Endodermal cell (in vitro differentiated cells): ENCODE data around the gene MT1G. TPM values are rescaled to one million over a fixed set of nuclear protein-coding genes. Genes with fewer than 3 reads are reported as not detected.
"Not testable (repeated sequence)": the region's sequence is repeated elsewhere in the genome, so short reads cannot be mapped to it uniquely, and the experiment has no call there.

ENCODE experiments used
- DNase-seq: peaks from one replicate; pipeline ENCODE4 v3.0.0-alpha.2; 2017
- H3K27ac ChIP-seq: 2 replicates; pipeline ENCODE4 v1.5.1; 2013; ENCODE audit warnings: mild to moderate bottlenecking, low read depth, low read length, moderate library complexity
- H3K27me3 ChIP-seq: 2 replicates; pipeline ENCODE4 v1.6.1; 2013; ENCODE audit warnings: mild to moderate bottlenecking, low read length, moderate library complexity; ENCODE audit not compliant: insufficient read depth, control insufficient read depth, poor library complexity, severe bottlenecking
- H3K36me3 ChIP-seq: 2 replicates; pipeline ENCODE4 v1.7.0; 2013; ENCODE audit warnings: mild to moderate bottlenecking, low read length, moderate library complexity; ENCODE audit not compliant: control insufficient read depth, insufficient read depth
- H3K4me1 ChIP-seq: one replicate; pipeline ENCODE4 v1.7.0; 2013; ENCODE audit warnings: low read length; ENCODE audit not compliant: control insufficient read depth, insufficient read depth
- H3K4me3 ChIP-seq: 2 replicates; pipeline ENCODE4 v1.5.1; 2013; ENCODE audit warnings: mild to moderate bottlenecking, low read length, moderate library complexity
- H3K9ac ChIP-seq: 2 replicates; pipeline ENCODE4 v1.6.1; 2013; ENCODE audit warnings: mild to moderate bottlenecking, low read length, moderate library complexity; ENCODE audit not compliant: poor library complexity, severe bottlenecking; ENCODE audit errors: extremely low read depth
- H3K9me3 ChIP-seq: 2 replicates; pipeline ENCODE4 v1.6.1; 2013; ENCODE audit warnings: mild to moderate bottlenecking, low read length, moderate library complexity; ENCODE audit not compliant: control insufficient read depth
- H3K27ac Mint-ChIP-seq: 2 replicates; pipeline ENCODE4 v1.8.0; 2020; ENCODE audit warnings: mixed read lengths
- H3K27me3 Mint-ChIP-seq: 2 replicates; pipeline ENCODE4 v1.8.0; 2021; ENCODE audit warnings: mild to moderate bottlenecking, mixed read lengths; ENCODE audit not compliant: insufficient read depth
- H3K36me3 Mint-ChIP-seq: 2 replicates; pipeline ENCODE4 v1.8.0; 2020; ENCODE audit warnings: low read depth, mixed read lengths
- H3K4me1 Mint-ChIP-seq: 2 replicates; pipeline ENCODE4 v1.8.0; 2020; ENCODE audit warnings: mixed read lengths
- H3K4me3 Mint-ChIP-seq: 2 replicates; pipeline ENCODE4 v1.8.0; 2020; ENCODE audit warnings: mild to moderate bottlenecking, moderate library complexity, mixed read lengths
- H3K9me3 Mint-ChIP-seq: 2 replicates; pipeline ENCODE4 v1.8.0; 2020; ENCODE audit warnings: mild to moderate bottlenecking, mixed read lengths
- WGBS, 2 experiments: methylation state at CpG; one replicate each; pipeline versions ENCODE4 v1.1.5 to v1.1.7; 2013; ENCODE audit warnings: missing lambda C conversion rate in 2 of 2, mixed read lengths in 1 of 2; ENCODE audit not compliant: insufficient coverage in 1 of 2, insufficient read length in 1 of 2; 5-methylcytosine and 5-hydroxymethylcytosine counted together
- long read RNA-seq, 4 experiments: library from polyadenylated mRNA in 2 of 4; library from RNA in 1 of 4; library from capped mRNA in 1 of 4; stranded (forward) in 3 of 4; unstranded in 1 of 4; transcript quantifications; one replicate each; pipeline ENCODE4 v2.0.0, GENCODE V29; 2020 to 2021; ENCODE audit warnings: inconsistent platforms in 1 of 4
- polyA plus RNA-seq, 2 experiments: library from polyadenylated mRNA; stranded (reverse); fragments of 50-300 nt; gene quantifications; one replicate each; pipeline ENCODE4 v1.2.3, GENCODE V29; 2013
- total RNA-seq, 2 donors: library from RNA; stranded (reverse); fragmentation: NEBNext Ultra II Directional in 1 of 2; extraction: Animal tissue kit (Norgen Biotek cat#: 25700) in 1 of 2; gene quantifications; 2 replicates in 1 of 2; 3 replicates in 1 of 2; pipeline ENCODE4 v1.2.1, GENCODE V29; 2021
- TF ChIP-seq, protein P1 (sequence below): fragments of 200-600 bp; sonication (generic); conservative IDR thresholded peaks from 2 replicates; pipeline ENCODE4 v1.5.0; 2021; ENCODE audit warnings: antibody characterized with exemption, mild to moderate bottlenecking

MT1G gene
- 1 to 10 TPM in 1 of 2 donors, not detected in 1; 7.8 TPM for total RNA-seq
- 10.4 TPM for polyA plus RNA-seq (2013, experiment 1 of 2)
- polyA plus RNA-seq (2013, experiment 2 of 2), result 1.6 TPM
- long read RNA-seq, experiment 1, result 0 reads
- long read RNA-seq, experiment 2, result 0 reads
- long read RNA-seq, experiment 3, result 0 reads
- long read RNA-seq, experiment 4, result 0 reads

DNA sequence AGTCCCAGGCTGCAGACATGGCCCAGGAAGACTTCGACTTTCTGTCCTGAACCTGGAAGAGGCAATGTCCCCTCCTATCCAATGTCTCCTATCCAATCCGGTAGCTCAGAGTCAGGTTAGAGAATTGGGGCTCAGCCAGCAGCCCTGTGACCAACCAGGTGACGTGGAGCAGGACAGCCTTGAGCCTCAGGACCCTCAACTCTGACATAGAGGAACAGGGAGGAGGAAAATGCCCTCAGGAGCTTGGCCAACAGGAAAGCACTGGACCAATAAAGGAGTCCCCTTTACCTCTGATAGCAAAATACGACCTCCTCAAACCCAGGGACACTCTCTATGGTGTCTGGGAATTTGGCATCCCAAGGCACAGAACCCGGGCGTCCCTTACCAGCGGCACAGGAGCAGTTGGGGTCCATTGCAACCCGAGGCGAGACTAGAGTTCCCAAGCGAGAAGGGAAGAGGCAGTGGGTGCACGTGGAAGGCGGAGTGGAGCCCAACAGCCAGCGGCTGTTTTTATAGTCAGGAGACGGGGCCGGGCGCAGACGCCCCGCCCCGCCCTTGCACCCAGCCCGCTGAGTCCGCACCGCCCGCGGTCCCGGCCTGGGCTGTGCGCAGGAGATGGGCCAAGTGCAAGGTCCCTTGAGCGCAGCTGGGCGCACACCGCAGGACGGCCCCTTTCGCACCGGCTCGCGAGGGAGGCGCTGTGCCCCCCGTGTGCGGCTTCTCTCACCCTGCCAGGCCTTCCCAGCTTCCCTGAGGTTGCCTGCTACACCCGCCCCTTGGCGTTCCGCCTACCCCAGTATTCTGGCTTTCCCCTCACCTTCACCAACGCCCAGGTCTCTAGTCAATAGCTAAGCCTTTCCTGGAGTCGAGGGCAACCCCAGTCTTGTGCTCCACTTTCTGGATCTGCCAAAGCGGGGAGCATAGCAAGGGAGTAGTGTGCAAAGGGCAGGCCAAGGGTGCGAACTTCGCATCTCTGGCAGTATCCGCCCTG lies at the start of gene MT1G:
Gene MT1G, minus strand, starts transcription at position 485 of the 991 bp plus-strand sequence. Its CDS starts 72 bp downstream, at position 413.
- Mint-ChIP-seq H3K4me1 (peaks cover 2% of the 10 kb centered on the region), H3K27me3 (peaks cover 98% of the 10 kb centered on the region), H3K36me3 (no peaks in the 10 kb centered on the region), H3K4me3 (peak within 1 kb of the TSS; percentile 39), H3K27ac (no peak within 1 kb of the TSS), H3K9me3 (no peaks in the 10 kb centered on the region)
- Histone ChIP-seq H3K27ac (no peak within 1 kb of the TSS), H3K4me1 (no peaks in the 10 kb centered on the region), H3K9me3 (no peaks in the 10 kb centered on the region), H3K4me3 (no peak within 1 kb of the TSS), H3K9ac (no peak within 1 kb of the TSS), H3K27me3 (peaks cover 100% of the 10 kb centered on the region), H3K36me3 (no peaks in the 10 kb centered on the region)
- WGBS, 2 experiments, result 19 to 22% methylated on average over 42 to 46 of the region's 46 CpGs
- TF ChIP-seq, protein P1, sequence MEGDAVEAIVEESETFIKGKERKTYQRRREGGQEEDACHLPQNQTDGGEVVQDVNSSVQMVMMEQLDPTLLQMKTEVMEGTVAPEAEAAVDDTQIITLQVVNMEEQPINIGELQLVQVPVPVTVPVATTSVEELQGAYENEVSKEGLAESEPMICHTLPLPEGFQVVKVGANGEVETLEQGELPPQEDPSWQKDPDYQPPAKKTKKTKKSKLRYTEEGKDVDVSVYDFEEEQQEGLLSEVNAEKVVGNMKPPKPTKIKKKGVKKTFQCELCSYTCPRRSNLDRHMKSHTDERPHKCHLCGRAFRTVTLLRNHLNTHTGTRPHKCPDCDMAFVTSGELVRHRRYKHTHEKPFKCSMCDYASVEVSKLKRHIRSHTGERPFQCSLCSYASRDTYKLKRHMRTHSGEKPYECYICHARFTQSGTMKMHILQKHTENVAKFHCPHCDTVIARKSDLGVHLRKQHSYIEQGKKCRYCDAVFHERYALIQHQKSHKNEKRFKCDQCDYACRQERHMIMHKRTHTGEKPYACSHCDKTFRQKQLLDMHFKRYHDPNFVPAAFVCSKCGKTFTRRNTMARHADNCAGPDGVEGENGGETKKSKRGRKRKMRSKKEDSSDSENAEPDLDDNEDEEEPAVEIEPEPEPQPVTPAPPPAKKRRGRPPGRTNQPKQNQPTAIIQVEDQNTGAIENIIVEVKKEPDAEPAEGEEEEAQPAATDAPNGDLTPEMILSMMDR, result no peak
- DNase-seq, result peak; percentile 74

GRCh38 chr16:56717532-56717931 lies 49.7 kb upstream of the MT1G start:
- not testable (repeated sequence) for DNase-seq, H3K4me3 ChIP-seq, H3K9me3 ChIP-seq, H3K9me3 Mint-ChIP-seq, H3K27me3 ChIP-seq, H3K36me3 Mint-ChIP-seq, H3K27ac Mint-ChIP-seq, H3K4me3 Mint-ChIP-seq, H3K36me3 ChIP-seq, H3K4me1 ChIP-seq, H3K4me1 Mint-ChIP-seq, H3K27me3 Mint-ChIP-seq, H3K27ac ChIP-seq, H3K9ac ChIP-seq
- 99 to 100% methylated on average over 1 to 2 of the region's 2 CpGs for WGBS, 2 experiments

GRCh38 chr16:56716761-56717160 lies 48.9 kb upstream of the MT1G start:
- no peak overlapping the region for H3K27ac ChIP-seq

More at GRCh38 chr16:56716761-56717160, 48.9 kb upstream of the MT1G start:
- TF ChIP-seq, protein P1, result no peak
- no peaks in the 10 kb centered on the region for H3K36me3 ChIP-seq
- no peak overlapping the region for H3K27ac Mint-ChIP-seq
- WGBS, 2 experiments, result 89 to 100% methylated on average over 1 to 3 of the region's 3 CpGs
- no peaks in the 10 kb centered on the region for H3K36me3 Mint-ChIP-seq
- no peaks in the 10 kb centered on the region for H3K4me1 Mint-ChIP-seq
- H3K4me1 ChIP-seq, result no peaks in the 10 kb centered on the region
- no peaks in the 10 kb centered on the region for H3K9me3 ChIP-seq
- no peak for DNase-seq
- H3K4me3 Mint-ChIP-seq, result no peak overlapping the region
- H3K27me3 Mint-ChIP-seq, result peaks cover 3% of the 10 kb centered on the region
- no peak overlapping the region for H3K9ac ChIP-seq
- H3K9me3 Mint-ChIP-seq, result no peaks in the 10 kb centered on the region
- H3K27me3 ChIP-seq, result no peaks in the 10 kb centered on the region
- H3K4me3 ChIP-seq, result no peak overlapping the region
